IMR-90 (cell line): ENCODE measurements around the gene SLC30A2.

Experiments
- BHLHE40 ChIP-seq: fragments of 150-350 bp; IDR thresholded peaks from 2 replicates; pipeline ENCODE4 v1.6.1; 2016; ENCODE audit warnings: mild to moderate bottlenecking, low read depth, low read length
- CEBPB ChIP-seq: IDR thresholded peaks from 2 replicates; pipeline ENCODE4 v1.6.1; 2012; ENCODE audit warnings: low read depth, low read length, improper control_type of control experiment
- CTCF ChIP-seq: conservative IDR thresholded peaks from 2 replicates; pipeline ENCODE4 v1.5.1; 2012; ENCODE audit warnings: mild to moderate bottlenecking, low read depth, low read length, improper control_type of control experiment
- ELK1 ChIP-seq: fragments of 150-350 bp; IDR thresholded peaks from 2 replicates; pipeline ENCODE4 v1.6.1; 2016; ENCODE audit warnings: low read depth, mild to moderate bottlenecking, low read length, moderate library complexity, borderline replicate concordance
- FOS ChIP-seq: fragments of 150-350 bp; IDR thresholded peaks from 2 replicates; pipeline ENCODE4 v1.6.1; 2016; ENCODE audit warnings: low read depth, low read length
- MAFK ChIP-seq: IDR thresholded peaks from 2 replicates; pipeline ENCODE4 v1.6.1; 2012; ENCODE audit warnings: low read depth, low read length, improper control_type of control experiment
- MAZ ChIP-seq: IDR thresholded peaks from 2 replicates; pipeline ENCODE4 v1.6.1; 2012; ENCODE audit warnings: low read depth, mild to moderate bottlenecking, low read length, improper control_type of control experiment, moderate library complexity, borderline replicate concordance
- MXI1 ChIP-seq: IDR thresholded peaks from 2 replicates; pipeline ENCODE4 v1.6.1; 2012; ENCODE audit warnings: low read depth, mild to moderate bottlenecking, low read length, moderate library complexity, borderline replicate concordance
- POLR2A ChIP-seq: IDR thresholded peaks from 2 replicates; pipeline ENCODE4 v1.6.1; 2012; ENCODE audit warnings: mild to moderate bottlenecking, low read depth, low read length
- RAD21 ChIP-seq: IDR thresholded peaks from 2 replicates; pipeline ENCODE4 v1.6.1; 2012; ENCODE audit warnings: low read length, improper control_type of control experiment
- RFX5 ChIP-seq: IDR thresholded peaks from 2 replicates; pipeline ENCODE4 v1.8.0; 2012; ENCODE audit warnings: low read depth, mild to moderate bottlenecking, low read length, moderate library complexity
- USF2 ChIP-seq: fragments of 150-350 bp; IDR thresholded peaks from 2 replicates; pipeline ENCODE4 v1.6.1; 2017; ENCODE audit warnings: mild to moderate bottlenecking, antibody characterized with exemption, low read length, low read depth

- TF ChIP-seq CTCF (no peak), POLR2A (no peak), RAD21 (no peak), MXI1 (no peak), RFX5 (no peak), USF2 (no peak), MAFK (no peak), ELK1 (no peak), BHLHE40 (no peak), CEBPB (no peak), MAZ (no peak), FOS (no peak)
Observed at GRCh38 chr1:26092422-26092821, 46.5 kb upstream of the SLC30A2 start.
